ENCODE data around the gene UFD1. TPM values are rescaled to one million over a fixed set of nuclear protein-coding genes. Genes with fewer than 3 reads are reported as not detected.
A peak's percentile ranks its signal among the peaks of the same experiment; 100 is the strongest.

The UFD1 gene
- total RNA-seq, 4 donors from 2014 or later: 4.9 to 57.2 (median 36.8) TPM

DNA sequence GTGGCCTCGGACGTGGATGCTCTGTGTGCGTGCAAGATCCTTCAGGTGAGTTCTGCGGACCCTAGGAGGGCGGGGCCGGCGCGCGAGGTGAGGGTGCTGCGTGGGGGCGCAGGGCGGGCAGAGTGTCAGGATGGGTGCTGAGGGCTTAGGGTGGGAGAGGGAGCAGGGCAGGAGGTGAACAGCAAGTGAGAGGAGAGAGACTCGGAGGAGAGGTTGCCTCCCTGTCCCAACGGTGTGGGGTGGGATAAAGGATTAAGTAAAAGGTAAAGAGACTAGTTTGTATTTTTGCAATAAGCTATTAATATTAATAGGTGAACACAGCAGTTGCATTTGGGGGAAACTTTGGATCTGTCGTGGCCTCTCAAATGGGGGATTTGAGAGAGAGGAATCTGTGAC, 1.2 kb upstream of the UFD1 start:
- Histone ChIP-seq H3K36me3 (no peaks in the 10 kb centered on the region), H3K4me3 (peak overlapping the region in 3 of 4 donors; percentile 67 to 74 (median 72)), H3K9me3 (no peaks in the 10 kb centered on the region), H3K27ac (no peak overlapping the region), H3K4me1 (peaks cover 16 to 22% (median 21%) of the 10 kb centered on the region in 4 donors), H3K27me3 (no peaks in the 10 kb centered on the region)
- intact Hi-C loops (cut with DNase I; ENCODE audit: low total_unique reads): no loop called here
- WGBS, 2 donors (ENCODE audit: low coverage in 1 of 2): 1 to 29% methylated on average over 1 to 15 of the region's 15 CpGs
- DNase-seq: no peak
- TF ChIP-seq, protein P1, sequence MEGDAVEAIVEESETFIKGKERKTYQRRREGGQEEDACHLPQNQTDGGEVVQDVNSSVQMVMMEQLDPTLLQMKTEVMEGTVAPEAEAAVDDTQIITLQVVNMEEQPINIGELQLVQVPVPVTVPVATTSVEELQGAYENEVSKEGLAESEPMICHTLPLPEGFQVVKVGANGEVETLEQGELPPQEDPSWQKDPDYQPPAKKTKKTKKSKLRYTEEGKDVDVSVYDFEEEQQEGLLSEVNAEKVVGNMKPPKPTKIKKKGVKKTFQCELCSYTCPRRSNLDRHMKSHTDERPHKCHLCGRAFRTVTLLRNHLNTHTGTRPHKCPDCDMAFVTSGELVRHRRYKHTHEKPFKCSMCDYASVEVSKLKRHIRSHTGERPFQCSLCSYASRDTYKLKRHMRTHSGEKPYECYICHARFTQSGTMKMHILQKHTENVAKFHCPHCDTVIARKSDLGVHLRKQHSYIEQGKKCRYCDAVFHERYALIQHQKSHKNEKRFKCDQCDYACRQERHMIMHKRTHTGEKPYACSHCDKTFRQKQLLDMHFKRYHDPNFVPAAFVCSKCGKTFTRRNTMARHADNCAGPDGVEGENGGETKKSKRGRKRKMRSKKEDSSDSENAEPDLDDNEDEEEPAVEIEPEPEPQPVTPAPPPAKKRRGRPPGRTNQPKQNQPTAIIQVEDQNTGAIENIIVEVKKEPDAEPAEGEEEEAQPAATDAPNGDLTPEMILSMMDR (IDR thresholded peaks at IDR 0.05): no peak
- in situ Hi-C loops (cut with MboI; ENCODE audit: low pct_ligation_motif_present in 1 of 4, low pct_unique_long_range_greater_than_20kb in 1 of 4, low sequenced_read_pairs in 3 of 4): no loop called here

DNA sequence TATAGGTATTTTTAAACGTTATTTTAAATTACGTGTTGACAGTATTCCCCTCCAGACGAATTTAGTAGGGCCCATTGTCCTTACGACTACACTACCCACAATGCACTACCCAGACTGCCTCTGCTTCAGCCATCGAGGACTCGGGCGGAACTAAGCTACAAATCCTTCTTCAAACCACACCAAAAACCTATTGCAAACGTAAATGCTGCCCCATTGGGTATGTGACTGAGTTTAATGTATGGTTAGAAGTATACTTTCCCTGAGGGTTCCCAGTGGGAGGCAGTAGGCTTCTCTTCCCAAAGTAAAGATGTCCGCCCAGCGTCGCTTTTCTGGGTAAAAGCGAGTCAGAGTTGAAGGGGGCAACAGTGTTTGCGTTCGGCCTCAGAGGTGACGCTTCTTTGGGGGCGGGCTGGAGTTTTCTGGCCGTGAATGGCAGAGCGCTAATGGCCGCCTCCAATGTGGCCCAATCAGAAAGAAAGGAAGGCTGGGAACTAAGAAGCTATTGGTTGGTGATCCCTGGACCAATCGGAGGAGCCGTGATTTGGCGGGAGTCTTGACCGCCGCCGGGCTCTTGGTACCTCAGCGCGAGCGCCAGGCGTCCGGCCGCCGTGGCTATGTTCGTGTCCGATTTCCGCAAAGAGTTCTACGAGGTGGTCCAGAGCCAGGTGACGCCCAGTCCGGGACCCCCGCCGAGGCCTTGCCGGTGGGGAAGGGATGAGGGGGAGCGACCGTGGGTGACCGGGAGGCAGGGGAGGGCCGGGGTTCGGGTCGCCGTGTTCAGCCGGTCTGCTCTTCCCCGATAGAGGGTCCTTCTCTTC, 571 bp upstream of the UFD1 start, which contains the start of gene CDC45:
TSS of gene CDC45 (plus strand) at position 566 of the 818 bp plus-strand sequence. CDS start at position 615, 49 bp downstream.
- 0% methylated on average over 14 to 49 of the region's 50 CpGs for WGBS, 2 donors (ENCODE audit: low coverage in 1 of 2)
- H3K36me3 ChIP-seq: no peaks in the 10 kb centered on the region
- intact Hi-C loops (cut with DNase I; ENCODE audit: low total_unique reads): no loop called here
- H3K9me3 ChIP-seq: no peaks in the 10 kb centered on the region
- DNase-seq: peak; percentile 97
- TF ChIP-seq POLR2A (IDR thresholded peaks at IDR 0.05): no peak
- TF ChIP-seq EP300 (IDR thresholded peaks at IDR 0.05; ENCODE audit: low read depth): no peak
- TF ChIP-seq POLR2AphosphoS5 (IDR thresholded peaks at IDR 0.05): no peak
- TF ChIP-seq, protein P1 (IDR thresholded peaks at IDR 0.05): no peak
- in situ Hi-C loops (cut with MboI; ENCODE audit: low pct_ligation_motif_present in 1 of 4, low pct_unique_long_range_greater_than_20kb in 1 of 4, low sequenced_read_pairs in 3 of 4): no loop called here
- H3K4me3 ChIP-seq: peak within 1 kb of the TSS; percentile 67 to 87 (median 73)
- peak within 1 kb of the TSS; percentile 86 to 96 (median 90) for H3K27ac ChIP-seq
- H3K27me3 ChIP-seq: no peaks in the 10 kb centered on the region
- H3K4me1 ChIP-seq: peaks cover 16 to 22% (median 21%) of the 10 kb centered on the region in 4 donors

DNA sequence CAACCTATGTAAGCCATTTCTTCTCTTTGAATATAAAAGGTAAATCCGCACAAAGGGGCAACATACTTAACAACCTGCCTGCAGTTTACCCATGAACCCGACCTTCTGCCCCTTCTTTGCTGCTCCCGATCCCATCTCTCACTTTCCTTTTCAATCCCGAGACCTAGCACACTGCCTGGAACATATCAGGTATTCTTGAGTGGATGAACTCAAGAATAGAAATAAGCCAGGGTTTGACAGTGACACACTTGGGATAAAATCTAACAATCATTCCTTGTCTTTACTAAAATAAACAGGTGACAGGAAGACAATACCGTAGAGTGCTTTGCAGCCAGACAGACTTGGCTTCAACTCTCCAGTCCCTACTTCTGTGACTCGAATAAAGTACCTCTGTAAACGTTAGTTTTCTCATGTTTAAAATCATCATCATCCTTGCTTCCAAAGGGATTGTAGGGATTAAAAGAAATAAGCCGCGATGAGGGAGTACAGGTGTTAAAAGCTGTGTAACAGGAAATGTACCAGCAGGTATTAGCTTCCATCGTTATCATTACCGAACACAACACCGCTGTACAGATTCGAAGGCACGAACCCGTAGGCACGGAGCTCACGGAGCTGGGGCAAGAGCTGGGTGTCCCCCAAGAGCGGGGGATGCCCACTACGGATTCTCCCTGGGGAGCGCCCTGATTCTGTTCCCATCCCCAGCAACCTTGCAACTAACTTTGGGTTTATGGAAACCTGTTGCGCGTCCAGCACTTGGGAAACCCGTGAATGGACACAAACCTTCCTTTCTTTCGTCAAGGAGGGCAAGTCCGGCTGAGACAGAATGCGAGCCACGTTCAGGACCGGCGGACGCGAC, 720 bp downstream of the UFD1 start:
- WGBS, 2 donors (ENCODE audit: low coverage in 1 of 2): 1 to 2% methylated on average over 11 to 24 of the region's 31 CpGs
- no peaks in the 10 kb centered on the region for H3K9me3 ChIP-seq
- peak overlapping the region; percentile 86 to 96 (median 90) for H3K27ac ChIP-seq
- no peak for TF ChIP-seq EP300 (IDR thresholded peaks at IDR 0.05; ENCODE audit: low read depth)
- TF ChIP-seq POLR2AphosphoS5 (IDR thresholded peaks at IDR 0.05): no peak
- no peak for TF ChIP-seq POLR2A (IDR thresholded peaks at IDR 0.05)
- TF ChIP-seq, protein P1 (IDR thresholded peaks at IDR 0.05): no peak
- intact Hi-C loops (cut with DNase I; ENCODE audit: low total_unique reads): no loop called here
- peak overlapping the region; percentile 67 to 87 (median 73) for H3K4me3 ChIP-seq
- peaks cover 0 to 3% (median 0%) of the 10 kb centered on the region in 4 donors for H3K36me3 ChIP-seq
- no peak for DNase-seq
- in situ Hi-C loops (cut with MboI; ENCODE audit: low pct_ligation_motif_present in 1 of 4, low pct_unique_long_range_greater_than_20kb in 1 of 4, low sequenced_read_pairs in 3 of 4): no loop called here
- peaks cover 16 to 22% (median 21%) of the 10 kb centered on the region in 4 donors for H3K4me1 ChIP-seq
- H3K27me3 ChIP-seq: no peaks in the 10 kb centered on the region
